Measurements from ENCODE around the gene TGFBR3.
A peak's percentile ranks its signal among the peaks of the same experiment; 100 is the strongest.

TGFBR3 gene

DNA sequence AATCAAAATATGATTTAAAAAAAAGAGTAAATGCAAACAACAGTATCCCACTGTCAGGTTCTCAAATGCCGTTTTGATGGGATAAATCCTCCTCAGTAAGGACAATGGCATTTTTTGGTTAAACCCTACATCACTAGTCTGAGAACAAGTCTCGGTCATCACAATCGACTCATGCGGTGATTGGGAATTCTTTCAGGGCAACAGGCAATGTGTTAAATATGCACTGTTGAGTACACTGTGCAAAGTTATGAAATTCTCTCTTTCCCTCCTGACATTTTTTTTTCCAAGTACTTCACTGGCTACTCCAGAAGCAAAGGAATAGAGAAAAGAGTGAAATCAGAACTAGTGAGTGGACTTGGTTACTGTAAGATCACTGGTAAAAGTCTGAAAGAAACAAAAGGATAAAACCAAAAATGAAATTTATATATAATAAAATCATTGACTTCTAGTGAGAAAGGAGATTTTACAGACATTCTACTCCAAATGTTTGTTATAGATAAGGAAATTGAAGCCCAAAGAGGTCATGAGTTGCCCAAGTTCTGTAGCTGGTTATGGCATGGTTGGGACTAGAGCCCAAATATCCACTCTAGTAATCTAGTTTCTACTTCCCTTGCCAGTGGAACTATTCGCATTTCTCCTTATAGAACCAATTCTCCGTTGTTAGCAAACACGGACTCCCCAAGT is 111.3 kb downstream of the TGFBR3 start:
- peak; percentile 81 for DNase-seq

DNA sequence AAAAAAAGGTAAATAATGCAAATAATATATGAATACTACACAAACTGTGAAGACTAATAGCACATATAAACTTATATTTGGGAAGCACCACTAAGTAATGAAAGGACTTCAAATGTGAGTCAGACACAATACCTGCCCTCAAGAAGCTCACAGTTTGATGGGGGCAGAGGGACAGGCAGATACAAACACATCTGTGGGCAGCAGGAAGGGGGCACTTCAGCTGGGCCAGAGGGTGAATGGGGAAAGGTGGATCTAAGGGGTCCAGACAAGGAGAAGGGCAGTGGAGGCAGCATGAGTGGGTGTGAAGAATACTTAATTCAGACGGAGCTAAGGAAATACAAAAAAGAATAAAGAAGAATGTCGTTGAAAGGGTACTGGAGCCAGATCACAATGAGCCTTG is 114.2 kb downstream of the TGFBR3 start:
- no peak for DNase-seq

DNA sequence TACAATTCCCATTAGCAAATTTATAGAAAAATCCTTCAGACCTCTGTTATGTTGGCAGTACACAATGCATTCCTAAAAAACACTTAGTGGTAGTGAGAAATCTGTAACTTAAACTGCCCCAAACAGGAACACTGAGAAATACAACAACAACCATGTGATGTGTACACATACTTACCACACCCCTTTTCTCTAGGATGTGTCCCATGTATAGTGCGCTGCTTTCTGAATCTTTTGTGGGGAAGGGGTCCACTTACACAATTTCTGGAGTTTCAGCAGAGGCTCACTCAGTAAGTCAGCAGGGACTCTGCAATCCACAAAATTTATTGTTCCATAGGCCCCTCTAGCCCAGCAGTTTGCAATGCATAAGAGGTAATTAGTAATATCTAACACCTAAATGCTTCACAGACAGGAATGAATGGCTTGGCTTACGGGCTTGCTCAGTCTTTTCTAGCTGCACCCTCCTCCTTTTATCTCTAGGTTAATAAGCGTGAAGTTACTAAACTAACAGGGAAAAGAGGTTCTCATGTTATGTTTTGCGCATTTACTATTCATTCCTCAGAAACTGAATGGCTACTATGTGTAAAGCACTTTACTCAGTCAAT is 115.2 kb downstream of the TGFBR3 start:
- DNase-seq: no peak

DNA sequence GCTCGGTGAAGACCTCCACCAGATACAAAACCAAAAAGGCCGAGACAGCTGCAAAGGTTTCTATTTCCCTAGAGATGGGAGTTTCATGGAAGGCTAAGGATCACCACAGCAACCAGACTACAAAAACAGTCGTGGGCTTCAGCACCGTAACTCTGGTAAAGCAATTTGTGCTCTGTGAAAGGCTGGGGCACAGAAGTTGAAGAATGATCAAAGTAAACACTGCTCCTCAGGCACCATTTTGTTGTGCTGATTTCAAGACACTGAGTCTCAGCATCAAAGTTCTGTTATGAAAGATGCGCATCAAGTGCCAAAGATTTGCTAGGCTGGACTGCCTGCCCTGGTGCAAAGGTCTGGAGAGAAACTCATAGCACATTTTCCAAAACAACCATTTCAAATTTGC is 116.2 kb downstream of the TGFBR3 start:
- no peak for DNase-seq

DNA sequence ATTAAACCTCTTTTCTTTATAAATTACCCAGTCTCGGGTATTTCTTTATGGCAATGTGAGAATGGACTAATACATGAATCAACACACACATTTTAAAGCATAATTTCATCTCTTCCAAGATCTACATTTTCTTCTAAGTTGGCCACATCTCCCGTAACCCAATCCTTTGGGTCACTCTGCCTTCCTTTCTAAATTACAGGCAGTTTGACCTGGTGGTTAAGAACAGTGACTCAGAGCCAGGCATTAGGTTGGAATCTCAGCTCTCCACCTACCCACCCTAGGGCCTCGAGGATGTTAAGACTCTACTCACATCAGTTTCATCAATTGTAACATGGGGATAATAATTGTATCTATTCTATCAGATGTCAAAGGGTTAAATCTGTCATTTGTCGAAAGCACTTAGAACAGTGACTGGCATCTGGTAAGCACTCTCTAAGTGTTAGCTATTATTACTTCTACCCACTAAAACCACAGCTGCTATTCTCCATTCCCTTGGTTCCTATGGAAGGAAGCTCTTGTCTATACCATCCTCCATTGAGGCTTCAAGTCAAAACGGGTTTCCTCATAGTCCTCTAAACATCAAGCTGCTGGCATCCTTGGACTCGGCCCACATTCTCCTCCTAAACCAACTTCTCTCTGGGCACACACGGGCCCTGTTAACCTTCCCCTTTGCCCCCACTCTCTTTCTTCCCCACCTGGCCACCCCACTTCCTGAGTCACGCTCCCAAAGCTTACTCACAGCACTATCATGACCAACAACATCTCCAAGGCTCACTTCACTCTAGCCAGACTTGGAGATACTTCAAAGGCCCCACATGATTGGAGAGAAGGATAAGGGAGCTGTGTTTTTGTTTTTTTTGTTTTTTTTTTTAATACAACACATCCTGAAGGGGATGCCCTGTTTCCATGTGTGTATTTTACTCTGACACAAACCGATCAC is 116.9 kb downstream of the TGFBR3 start:
- DNase-seq: peak; percentile 76

DNA sequence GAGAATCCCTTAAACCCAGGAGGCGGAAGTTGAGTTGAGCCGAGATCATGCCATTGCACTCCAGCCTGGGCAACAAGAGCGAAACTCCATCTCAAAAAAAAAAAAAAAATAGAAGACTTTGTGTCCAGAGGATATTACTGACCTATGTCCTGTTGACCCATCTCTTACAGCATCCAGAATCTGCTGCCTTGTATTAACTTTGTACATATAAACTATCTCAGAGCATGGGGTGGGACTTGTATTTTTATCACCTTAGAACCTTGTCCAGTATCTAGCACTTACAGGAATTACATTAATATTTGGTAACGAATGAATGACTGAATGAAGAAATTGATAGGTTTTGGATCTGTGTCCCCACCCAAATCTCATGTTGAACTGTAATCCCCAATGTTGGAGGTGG is 117.8 kb downstream of the TGFBR3 start:
- DNase-seq: no peak

DNA sequence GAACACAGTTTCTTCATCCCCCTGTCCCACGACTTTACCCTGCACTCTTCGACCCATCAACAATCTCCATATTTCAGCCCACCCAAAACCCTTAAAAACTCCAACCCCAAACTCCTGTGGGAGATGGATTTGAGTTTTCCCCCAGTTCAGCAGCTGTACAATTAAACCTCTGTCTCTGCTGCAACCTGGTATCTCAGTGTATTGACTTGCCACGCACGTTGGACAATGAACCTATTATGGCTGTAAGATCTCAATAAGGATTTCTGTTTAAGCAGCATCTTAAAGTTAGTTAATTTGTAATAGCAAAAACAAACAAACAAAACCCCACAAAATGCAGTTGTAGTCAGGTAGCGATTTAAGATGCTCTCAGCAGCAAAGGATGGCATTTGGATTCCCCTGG is 119.1 kb downstream of the TGFBR3 start:
- DNase-seq: no peak

DNA sequence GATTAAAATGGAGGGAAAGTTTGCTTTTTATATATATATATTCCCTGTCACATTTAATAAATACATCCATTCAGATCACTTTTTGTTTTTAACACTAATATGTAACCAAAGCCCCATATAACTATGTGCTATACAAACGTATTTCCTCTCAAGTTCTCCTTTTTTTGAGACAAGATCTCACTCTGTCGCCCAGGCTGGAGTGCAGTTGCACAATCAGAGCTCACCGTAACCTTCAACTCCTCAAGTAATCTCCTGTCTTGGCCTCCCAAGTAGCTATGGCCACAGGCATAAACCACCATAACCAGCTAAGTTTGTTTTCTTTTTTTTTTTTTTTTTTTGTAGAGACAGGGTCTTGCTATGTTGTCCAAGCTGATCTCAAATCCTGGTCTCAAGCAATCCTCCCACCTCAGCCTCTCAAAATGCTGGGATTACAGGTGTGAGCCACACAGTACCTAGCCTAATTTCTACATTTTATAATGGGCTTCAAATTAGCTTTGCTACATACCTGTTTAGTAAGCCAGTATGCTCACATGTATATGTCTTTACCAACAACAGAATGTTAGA is 120.0 kb downstream of the TGFBR3 start:
- no peak for DNase-seq

DNA sequence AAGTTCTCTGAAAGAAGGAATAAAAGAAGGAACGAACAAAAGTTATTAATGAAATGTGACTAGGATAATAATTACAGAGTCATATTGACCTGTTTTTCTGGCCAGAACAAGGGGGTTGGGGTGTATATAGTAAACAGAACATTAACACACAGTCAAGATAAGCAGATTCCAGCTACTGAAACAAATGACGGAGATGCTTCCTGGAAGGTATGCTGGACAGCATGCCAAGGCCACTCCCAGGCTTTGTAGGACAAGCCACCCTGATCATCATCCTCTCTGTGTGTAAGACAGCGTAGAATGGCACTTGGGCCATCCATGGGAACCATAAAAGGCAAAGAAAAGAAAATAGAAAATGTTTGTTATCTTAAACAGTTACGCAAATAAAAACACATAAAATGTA is 120.7 kb downstream of the TGFBR3 start:
- no peak for DNase-seq

DNA sequence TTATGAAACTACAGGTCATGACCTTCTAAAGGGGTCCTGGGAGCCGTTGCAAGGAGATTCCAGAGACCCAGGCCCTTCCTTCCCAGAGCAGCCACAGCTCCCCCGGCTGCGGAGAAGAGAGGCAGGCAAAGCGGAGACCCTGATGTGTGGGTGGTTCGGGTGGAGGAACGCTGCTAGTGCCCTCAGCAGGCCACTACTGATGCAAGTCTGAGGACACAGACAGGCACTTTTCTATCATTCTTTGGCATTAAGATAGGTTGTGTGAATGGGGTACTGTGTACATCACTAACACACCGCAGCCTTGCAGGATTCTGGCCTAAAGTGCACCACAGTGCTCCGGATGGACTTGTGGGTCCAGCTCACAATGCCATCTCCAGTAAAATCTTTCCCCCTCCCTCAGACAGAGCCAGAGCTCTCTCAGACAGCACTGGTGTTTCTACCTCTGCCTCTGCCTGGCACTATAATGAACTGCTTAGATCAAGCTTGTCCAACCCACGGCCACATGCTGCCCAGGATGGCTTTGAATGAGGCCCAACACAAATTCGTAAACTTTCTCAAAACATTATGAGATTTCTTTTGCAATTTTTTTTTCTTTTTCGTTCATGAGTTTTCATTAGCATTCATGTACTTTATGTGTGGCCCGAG is 121.4 kb downstream of the TGFBR3 start:
- DNase-seq: no peak

DNA sequence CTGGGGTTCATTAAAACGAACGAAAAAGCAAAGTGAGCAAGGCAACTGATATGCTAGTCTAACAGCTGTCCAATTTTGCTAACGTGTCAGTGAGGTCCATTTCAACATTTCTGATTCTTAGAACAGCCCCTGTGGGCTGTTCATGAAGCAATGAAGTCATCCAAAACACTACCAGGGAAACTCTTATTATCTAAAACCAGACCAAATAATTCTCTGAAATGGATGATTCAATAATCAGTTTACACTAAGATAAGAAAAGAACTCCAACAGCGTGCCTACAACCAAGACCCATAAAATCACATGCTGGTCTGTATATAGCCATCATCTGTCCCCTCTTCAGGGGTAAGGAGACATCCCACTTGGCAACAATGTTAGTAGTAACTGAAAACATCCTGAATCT is 122.7 kb downstream of the TGFBR3 start:
- no peak for DNase-seq

DNA sequence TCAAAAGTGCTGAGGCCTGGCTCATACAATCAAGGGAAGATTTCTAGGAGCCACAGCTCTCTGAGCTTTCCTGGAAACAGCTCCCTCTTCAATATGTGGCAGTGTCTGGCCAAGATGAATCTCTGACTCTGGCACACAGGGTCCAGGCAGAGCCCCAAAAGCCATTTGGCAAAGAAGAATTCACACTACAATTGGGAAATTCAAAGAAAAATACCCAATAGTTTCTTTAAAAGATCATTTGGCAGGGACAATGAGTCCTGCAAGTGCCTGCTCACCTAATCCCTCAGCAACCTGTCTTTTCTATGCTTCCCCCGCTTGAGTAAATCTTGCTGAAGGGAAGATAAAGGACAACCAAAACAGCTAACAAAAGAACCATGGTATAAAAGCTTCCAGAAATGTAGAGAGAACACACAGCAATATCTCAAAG is 124.6 kb downstream of the TGFBR3 start:
- no peak for DNase-seq

DNA sequence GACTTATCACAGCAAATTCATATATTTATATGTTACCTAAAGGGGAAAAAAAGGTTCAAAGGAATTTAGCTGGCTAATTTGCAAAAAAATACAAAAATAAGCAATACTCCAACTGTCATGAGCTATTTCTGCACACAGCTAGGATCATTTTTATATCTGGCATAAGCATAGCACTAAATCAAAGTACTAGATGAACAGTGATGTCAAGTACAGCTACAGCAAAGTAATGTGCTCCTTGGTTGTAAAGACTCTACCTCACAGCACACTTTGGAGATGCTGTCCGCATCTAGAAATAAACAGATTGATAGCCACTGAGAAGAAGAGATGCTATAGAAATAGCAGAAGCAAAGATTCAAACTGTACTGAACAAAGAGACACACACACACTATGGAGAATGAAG is 125.4 kb downstream of the TGFBR3 start:
- DNase-seq: no peak

DNA sequence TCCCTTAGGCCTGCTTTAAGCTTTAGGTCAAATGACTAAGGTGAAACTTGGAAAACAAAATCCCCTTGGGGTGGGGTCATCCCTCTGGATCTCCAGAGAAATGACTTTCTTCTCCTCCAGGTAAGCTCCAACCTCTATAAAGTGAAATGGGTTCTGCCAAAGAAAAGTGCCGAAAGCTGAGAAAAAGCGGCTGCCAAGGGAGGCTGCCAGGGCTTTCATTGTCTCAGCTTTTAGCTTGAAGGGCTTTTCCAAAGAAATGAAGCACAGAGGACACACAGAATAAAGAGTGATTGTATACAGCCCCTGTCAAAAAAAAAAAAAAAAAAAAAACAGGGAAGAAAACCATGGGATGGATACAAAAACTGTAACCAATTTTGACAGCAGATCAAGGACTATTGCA is 126.9 kb downstream of the TGFBR3 start:
- no peak for DNase-seq

DNA sequence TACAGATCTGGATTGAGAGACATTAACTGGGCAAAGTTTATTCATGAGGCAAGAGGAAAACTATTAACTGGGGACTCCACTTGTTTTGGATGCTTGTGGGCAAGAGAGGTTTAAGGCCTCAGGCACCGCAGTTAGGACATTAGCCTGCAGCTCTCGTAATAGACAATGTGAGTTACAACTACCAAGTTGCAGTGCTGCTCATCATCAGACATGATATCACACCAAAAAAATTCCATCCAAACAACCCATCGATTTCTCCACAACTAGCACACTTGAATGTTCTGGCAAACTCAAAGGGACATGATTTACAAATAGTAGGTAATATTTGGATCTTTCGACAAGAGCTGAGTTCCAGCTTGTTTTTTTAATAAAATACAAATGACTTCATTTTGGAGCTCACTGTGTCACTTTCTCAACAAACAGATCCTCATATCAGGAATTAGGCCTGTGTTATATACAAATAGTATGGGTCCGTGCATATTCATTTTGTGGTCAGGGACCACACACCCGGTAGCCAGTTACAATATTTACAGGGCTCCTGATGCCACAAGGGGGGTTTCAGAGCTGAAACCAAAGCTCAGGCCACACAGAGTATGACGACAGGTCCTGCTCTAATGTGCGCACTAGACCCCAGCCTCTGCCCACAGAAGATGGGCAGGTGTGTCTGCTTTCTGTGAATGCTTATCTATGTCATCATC is 128.0 kb downstream of the TGFBR3 start:
- no peak for DNase-seq

DNA sequence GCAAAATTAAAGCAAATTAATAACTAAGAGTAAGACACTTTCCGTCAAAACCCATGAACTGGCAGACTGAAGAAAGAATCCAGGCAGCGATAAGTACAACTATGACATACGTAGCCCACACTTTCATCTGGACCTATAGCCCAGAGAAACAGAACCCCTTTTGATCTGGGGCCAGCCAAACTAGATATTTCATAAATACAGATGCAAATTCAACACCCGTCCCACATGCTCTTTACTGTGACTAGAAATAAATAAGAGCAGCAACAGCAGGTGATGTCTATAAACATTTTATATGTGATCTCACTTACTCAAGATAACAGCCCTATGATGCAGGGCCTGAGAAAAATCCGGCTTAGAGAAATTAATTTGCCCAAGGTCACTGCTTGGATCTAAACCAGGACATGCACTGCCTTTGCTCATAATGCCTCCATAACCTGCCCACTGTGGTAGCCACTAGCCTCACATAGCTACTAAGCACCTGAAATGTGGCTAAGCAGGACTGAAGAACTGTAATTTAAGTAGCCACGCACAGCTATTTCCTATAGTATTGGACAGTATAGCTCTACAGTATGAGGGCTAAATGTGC is 130.2 kb downstream of the TGFBR3 start:
- DNase-seq: no peak

DNA sequence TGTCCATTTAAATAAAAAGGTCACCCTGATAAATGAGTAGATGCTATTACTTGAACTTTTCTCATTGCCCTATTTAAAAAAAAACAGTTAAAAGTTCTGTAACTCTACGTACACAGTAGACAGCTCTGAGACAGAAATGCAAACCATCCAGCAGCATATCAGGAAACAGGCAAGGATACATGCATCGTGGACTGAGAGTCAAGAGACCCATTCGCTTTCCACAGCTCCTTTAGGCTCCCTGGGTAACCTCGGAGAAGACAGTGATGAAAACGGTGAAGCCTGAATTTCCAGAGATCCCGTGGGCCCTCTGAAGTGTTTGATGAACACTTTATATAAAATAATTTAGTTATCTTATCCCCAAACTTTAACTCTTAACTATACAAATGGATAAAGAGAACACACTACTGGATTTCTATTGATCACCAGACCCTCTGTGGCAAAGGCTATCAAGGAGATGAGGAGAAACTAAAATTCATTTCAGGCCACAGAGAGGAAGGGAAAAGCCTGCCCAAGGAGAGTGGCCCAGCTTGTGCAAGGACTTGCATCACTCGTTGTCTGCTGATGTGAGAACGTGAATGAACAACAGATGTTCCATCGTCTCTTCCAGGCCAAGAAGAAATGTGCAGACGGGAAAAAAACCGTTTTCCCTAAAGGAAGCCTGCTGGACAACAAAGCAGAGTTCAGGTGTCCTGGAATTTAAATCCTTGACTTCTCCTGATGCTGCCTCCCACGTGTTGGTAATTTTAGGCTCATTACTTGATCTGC is 131.0 kb downstream of the TGFBR3 start:
- no peak for DNase-seq

DNA sequence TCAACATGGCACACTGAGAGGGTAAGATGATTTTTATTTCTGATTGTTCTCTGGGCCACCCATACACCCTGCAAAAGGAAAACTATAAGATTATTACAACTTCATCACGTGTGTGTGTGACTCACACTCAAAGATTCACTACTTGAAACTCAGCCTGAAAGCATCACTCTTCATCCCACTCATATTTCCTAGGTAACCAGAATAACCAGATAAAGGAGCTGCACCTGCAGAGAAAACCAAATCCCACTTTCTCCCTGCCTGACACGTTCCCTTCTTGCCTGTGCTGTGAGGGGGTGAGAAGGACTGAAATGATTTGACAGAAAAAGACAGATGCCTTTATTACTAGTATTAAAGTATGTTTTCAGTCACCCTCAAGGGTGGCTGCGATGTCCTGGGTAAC is 131.6 kb downstream of the TGFBR3 start:
- DNase-seq: peak; percentile 36

DNA sequence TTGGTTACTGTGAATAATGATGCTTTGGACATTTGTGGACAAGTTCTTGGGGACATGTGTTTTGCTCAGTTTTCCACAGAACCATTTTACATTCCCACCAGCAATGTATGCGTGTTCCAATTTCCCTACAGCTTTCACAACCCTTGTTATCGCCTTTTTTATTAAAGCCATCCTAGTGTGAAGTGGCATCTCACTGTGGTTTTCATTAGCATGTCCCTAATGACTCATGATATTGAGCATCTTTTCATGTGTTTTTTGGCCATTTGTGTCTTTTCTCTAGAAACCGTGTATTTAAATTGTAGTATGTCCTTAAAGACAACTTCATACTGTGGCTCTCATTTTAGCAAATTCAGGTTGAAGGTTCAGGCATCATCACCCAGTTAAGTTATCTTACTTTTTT is 132.1 kb downstream of the TGFBR3 start:
- no peak for DNase-seq

DNA sequence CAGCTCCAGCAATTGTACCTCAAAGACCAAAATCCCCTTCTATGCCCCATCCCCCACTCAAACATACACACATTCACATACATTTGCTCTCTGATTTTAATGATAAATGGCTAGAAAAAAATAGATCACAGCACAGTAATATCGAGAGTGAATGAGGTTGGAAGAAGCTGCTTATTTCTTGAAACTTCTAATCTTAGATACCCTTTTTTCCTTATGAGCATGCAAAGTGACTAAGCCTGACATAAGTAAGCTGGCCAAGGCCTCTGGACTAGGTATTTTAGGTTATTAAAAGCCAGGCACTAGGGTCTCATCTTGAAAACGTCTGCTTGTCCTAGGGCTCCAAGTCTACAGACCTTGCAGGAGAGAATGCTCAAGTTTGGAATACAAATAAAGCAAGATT is 133.6 kb downstream of the TGFBR3 start:
- DNase-seq: no peak

DNA sequence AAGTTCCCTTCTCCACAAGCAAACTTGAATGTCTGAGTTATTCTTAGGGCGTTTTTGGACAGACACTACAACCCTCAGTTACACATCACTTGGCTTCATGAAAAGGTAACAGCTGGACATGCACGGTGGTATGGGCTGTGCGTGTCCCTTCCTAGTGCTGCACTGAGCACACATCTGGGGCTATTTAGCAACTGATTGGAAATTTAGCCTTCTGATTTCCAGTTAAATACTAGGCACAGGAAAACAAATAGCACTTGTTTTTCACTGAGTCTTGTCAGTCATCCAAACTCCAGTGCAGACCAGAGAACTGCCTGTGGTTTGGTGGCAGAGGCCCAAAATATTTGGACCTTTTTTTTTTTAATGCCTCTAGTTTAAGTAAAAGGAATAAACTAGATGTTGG is 134.7 kb downstream of the TGFBR3 start:
- no peak for DNase-seq

Data from HCEC 1CT (cell line).